Measurements from ENCODE around the gene BCL2L12.

BCL2L12 gene

DNA sequence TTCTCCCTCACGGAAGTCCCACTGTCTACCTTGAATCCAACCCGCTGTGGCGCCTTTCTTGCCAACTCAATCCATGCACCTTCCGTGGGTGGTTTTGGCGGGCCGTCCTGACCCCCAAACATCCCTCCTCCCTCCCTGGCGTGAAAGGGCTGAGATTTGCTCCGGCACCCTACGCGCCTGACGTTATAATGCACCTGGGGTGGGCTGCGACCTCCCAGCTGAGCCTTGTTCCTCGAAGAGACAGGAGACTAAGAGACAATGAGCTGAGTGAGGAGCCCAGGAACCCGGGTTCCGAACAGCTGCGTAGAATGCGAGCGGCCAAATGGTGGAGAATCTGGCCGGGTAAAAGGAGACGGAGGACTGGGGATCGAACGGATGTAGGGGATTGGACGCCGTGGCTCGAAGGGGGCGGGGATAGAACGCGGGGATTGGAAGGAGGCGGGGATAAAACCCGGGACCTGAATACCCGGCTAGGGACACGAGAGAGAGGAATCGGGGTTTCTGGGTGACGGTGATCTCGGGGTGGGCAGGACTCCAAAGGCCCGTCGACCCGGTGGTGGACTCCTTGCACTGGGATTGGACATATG, 25.0 kb downstream of the BCL2L12 start, which contains the start of gene CPT1C:
TSS of gene CPT1C (plus strand) at position 461 of the 587 bp plus-strand sequence. CDS start 1,137 bp downstream, outside the sequence.
- Histone ChIP-seq H3K9me3 (no peaks in the 10 kb centered on the region), H3K27me3 (peaks cover 28% of the 10 kb centered on the region), H4K20me1 (peaks cover 45% of the 10 kb centered on the region), H3K4me1 (peaks cover 41% of the 10 kb centered on the region), H3K27ac (no peak within 1 kb of the TSS), H3K9ac (no peak within 1 kb of the TSS), H3K36me3 (peaks cover 41% of the 10 kb centered on the region), H3K4me2 (peak within 1 kb of the TSS; percentile 73), H3K4me3 (peak within 1 kb of the TSS; percentile 60)
- no peak for TF ChIP-seq Cebpa-rat (IDR thresholded peaks at IDR 0.05)

DNA sequence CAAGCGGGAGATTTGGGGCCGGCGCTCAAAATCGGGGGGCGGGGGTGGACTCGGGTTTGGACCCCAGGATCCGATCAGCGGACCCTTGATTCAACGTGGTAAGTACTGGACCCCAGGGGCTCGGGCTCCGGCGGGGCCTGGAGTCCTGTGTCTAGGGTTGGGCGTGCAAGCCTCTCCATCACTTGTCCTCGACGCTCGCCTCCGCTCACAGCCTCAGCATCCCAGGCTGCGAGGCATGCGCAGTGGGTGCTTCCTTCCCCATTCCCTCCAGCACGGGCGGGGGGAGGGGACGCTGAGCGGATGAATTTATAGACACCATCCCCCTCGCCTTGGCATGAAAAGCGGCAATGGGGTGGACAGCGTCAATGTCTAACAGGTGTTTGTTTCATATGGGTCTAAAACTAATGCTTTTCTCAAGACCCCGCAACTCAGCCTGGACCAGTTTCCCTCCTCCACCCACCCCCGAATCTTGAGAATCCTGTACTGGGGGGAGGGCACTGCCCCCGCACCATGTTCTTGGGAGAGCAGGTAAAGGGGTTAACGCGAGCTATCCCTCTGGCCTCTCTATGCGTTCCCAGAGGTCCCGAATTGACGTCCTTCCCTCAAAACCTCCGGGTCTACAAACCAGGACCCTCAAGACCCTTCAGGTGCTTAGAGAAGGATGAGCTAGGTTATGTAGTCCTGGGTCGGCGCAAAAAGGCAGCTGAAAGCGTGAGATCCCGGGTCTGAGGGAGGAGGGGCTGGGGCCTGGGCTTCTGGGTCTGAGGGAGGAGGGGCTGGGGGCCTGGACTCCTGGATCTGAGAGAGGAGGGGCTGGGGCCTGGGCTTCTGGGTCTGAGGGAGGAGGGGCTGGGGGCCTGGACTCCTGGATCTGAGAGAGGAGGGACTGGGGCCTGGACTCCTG, 25.8 kb downstream of the BCL2L12 start:
- no peak for TF ChIP-seq Cebpa-rat (IDR thresholded peaks at IDR 0.05)
- Histone ChIP-seq H4K20me1 (peaks cover 39% of the 10 kb centered on the region), H3K9me3 (no peaks in the 10 kb centered on the region), H3K4me2 (peak overlapping the region; percentile 73), H3K27ac (no peak overlapping the region), H3K9ac (no peak overlapping the region), H3K27me3 (peaks cover 28% of the 10 kb centered on the region), H3K36me3 (peaks cover 34% of the 10 kb centered on the region), H3K4me1 (peaks cover 41% of the 10 kb centered on the region), H3K4me3 (peak overlapping the region; percentile 60)

DNA sequence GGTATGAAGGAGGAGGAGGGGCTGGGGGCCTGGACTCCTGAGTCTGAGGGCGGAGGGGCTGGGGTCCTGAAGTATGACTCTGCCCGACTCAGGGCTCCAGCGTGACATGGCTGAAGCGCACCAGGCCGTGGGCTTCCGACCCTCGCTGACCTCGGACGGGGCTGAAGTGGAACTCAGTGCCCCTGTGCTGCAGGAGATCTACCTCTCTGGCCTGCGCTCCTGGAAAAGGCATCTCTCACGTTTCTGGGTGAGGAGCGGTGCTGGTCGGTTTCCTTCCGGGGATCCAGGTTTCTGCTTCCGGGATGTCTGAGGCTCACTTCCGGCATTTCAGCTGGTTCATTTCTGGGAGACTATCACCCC, 26.4 kb downstream of the BCL2L12 start:
- no peak overlapping the region for H3K4me2 ChIP-seq
- no peaks in the 10 kb centered on the region for H3K9me3 ChIP-seq
- H4K20me1 ChIP-seq, result peaks cover 34% of the 10 kb centered on the region
- H3K9ac ChIP-seq, result no peak overlapping the region
- no peak for TF ChIP-seq Cebpa-rat (IDR thresholded peaks at IDR 0.05)
- H3K4me1 ChIP-seq, result peaks cover 36% of the 10 kb centered on the region
- H3K27me3 ChIP-seq, result peaks cover 28% of the 10 kb centered on the region
- no peak overlapping the region for H3K4me3 ChIP-seq
- no peak overlapping the region for H3K27ac ChIP-seq
- peaks cover 30% of the 10 kb centered on the region for H3K36me3 ChIP-seq

DNA sequence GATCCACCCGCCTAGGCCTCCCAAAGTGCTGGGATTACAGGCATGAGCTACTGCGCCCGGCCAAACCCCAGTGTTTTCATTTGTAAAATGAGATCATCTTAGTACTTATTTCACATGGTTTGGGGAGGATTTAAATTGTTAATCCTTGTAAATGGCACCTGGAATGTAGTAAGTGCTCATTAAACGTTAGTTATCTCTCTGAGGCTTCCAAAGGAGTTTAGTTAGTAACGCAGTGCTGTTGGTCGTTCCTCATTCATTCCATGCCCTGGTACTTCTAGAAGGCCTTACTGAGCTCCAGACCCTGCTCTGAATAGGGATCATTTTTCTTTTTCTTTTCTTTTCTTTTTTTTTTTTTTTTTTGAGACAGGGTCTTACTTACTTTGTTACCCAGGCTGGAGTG, 30.4 kb downstream of the BCL2L12 start:
- peaks cover 3% of the 10 kb centered on the region for H3K4me1 ChIP-seq
- no peak overlapping the region for H3K4me3 ChIP-seq
- H3K36me3 ChIP-seq, result no peaks in the 10 kb centered on the region
- no peaks in the 10 kb centered on the region for H3K9me3 ChIP-seq
- no peak overlapping the region for H3K27ac ChIP-seq
- no peak overlapping the region for H3K9ac ChIP-seq
- TF ChIP-seq Cebpa-rat (IDR thresholded peaks at IDR 0.05), result no peak
- H3K27me3 ChIP-seq, result peaks cover 7% of the 10 kb centered on the region
- H4K20me1 ChIP-seq, result no peaks in the 10 kb centered on the region
- H3K4me2 ChIP-seq, result no peak overlapping the region

DNA sequence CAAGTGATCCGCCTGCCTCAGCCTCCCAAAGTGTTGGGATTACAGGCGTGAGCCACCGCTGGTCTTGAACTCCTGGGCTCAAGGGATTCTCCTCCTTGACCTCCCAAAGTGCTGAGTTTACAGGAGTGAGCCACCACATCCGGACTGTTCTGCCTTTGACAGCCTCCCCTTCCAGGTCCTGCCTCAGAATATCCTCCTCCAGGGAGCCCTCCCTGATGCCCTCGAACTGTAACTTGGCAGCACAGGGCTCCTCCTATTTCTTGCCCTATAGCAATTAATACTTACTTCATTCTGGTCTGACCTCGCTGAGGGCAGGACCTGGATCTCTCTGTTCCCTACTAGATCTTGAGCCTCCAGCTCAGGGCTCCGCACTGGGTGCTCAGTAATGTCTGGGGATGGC, 31.1 kb downstream of the BCL2L12 start:
- H3K9me3 ChIP-seq, result no peaks in the 10 kb centered on the region
- no peaks in the 10 kb centered on the region for H3K4me1 ChIP-seq
- H3K27me3 ChIP-seq, result no peaks in the 10 kb centered on the region
- no peaks in the 10 kb centered on the region for H3K36me3 ChIP-seq
- TF ChIP-seq Cebpa-rat (IDR thresholded peaks at IDR 0.05), result no peak
- H3K4me2 ChIP-seq, result no peak overlapping the region
- H3K27ac ChIP-seq, result no peak overlapping the region
- H3K9ac ChIP-seq, result no peak overlapping the region
- no peak overlapping the region for H3K4me3 ChIP-seq
- H4K20me1 ChIP-seq, result no peaks in the 10 kb centered on the region

DNA sequence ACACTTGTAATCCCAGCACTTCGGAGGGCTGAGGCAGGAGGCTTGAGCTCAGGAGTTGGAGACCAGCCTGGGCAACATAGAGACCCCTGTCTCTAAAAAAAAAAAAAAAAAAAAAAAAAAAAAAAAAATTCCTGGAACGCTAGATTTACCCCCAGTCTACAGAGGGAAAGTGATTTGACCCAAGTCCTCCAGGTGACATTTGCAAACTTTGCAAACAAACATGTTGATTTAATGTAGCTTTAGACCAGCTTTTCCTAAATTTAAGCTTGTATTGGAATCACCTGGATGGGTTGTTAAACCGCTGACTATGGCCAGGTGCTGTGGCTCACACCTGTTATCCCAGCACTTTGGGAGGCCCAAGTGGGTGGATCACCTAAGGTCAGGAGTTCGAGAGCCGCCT, 33.6 kb downstream of the BCL2L12 start:
- no peak overlapping the region for H3K27ac ChIP-seq
- no peaks in the 10 kb centered on the region for H4K20me1 ChIP-seq
- no peaks in the 10 kb centered on the region for H3K9me3 ChIP-seq
- no peak overlapping the region for H3K9ac ChIP-seq
- H3K4me2 ChIP-seq, result no peak overlapping the region
- no peak for TF ChIP-seq Cebpa-rat (IDR thresholded peaks at IDR 0.05)
- no peaks in the 10 kb centered on the region for H3K4me1 ChIP-seq
- H3K36me3 ChIP-seq, result no peaks in the 10 kb centered on the region
- no peaks in the 10 kb centered on the region for H3K27me3 ChIP-seq
- H3K4me3 ChIP-seq, result no peak overlapping the region

DNA sequence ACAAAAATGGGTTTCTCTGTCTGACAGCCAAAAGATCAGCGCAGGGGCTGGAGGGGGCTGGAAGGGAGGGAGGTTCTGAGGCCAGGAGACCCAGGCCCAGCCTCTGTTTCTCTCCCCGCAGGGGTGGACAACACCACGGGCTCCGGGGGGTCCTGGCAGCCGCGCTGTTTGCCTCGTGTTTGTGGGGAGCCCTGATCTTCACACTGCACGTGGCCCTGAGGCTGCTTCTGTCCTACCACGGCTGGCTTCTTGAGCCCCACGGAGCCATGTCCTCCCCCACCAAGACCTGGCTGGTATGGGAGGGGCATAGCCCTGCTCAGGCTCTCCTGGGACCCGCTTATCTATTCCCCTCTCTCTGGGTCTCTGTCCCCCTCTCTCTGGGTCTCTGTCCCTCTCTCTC, 34.8 kb downstream of the BCL2L12 start:
- H3K4me3 ChIP-seq, result no peak overlapping the region
- H3K4me1 ChIP-seq, result no peaks in the 10 kb centered on the region
- H3K9me3 ChIP-seq, result no peaks in the 10 kb centered on the region
- H3K27ac ChIP-seq, result no peak overlapping the region
- H3K4me2 ChIP-seq, result no peak overlapping the region
- H4K20me1 ChIP-seq, result no peaks in the 10 kb centered on the region
- no peaks in the 10 kb centered on the region for H3K27me3 ChIP-seq
- TF ChIP-seq Cebpa-rat (IDR thresholded peaks at IDR 0.05), result no peak
- H3K36me3 ChIP-seq, result no peaks in the 10 kb centered on the region
- H3K9ac ChIP-seq, result no peak overlapping the region

DNA sequence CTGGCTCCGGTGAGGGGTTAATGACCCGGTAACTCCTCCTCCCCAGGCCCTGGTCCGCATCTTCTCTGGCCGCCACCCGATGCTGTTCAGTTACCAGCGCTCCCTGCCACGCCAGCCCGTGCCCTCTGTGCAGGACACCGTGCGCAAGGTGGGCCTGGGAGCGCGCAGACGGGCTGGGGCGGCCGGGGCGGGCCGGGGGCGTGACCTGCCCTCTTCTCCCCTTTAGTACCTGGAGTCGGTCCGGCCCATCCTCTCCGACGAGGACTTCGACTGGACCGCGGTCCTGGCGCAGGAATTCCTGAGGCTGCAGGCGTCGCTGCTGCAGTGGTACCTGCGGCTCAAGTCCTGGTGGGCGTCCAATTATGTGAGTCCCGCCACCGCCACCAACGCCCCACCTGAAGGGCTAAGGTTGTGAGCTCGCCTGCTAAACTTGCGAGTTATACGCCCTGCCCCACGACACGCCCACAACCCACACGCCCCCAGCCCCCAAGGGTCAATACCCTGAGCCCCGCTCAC, 35.6 kb downstream of the BCL2L12 start:
- no peaks in the 10 kb centered on the region for H3K4me1 ChIP-seq
- TF ChIP-seq Cebpa-rat (IDR thresholded peaks at IDR 0.05), result no peak
- H3K9me3 ChIP-seq, result no peaks in the 10 kb centered on the region
- no peaks in the 10 kb centered on the region for H4K20me1 ChIP-seq
- H3K4me3 ChIP-seq, result no peak overlapping the region
- H3K9ac ChIP-seq, result no peak overlapping the region
- no peak overlapping the region for H3K4me2 ChIP-seq
- H3K27me3 ChIP-seq, result no peaks in the 10 kb centered on the region
- no peak overlapping the region for H3K27ac ChIP-seq
- no peaks in the 10 kb centered on the region for H3K36me3 ChIP-seq

DNA sequence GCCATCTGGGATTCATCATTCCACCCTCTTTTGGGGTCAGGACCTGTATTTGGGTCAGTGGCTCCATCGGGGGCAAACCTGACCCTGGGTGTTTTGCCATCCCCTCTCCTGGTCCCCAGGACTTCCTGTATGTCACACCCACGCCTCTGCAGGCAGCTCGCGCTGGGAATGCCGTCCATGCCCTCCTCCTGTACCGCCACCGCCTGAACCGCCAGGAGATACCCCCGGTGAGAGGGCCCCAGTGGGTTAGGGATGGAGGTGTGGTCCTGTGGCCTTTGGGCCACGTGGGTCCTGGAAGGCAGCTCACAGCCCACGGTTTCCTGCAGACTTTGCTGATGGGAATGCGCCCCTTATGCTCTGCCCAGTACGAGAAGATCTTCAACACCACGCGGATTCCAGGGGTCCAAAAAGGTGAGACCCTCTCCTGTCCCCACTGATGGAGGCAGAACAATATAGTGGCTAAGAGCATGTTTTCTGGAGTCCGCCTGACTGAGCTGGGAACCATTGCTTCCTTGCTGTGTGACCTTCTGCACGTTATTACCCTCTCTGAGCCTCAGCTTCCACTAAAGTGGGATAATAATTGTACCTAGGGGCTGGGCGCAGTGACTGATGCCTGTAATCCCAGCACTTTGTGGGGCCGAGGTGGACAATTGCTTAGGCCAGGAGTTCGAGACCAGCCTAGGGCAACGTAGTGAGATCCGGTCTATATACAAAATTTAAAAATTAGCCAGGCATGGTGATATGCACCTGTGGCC, 39.3 kb downstream of the BCL2L12 start:
- TF ChIP-seq Cebpa-rat (IDR thresholded peaks at IDR 0.05), result no peak
- H3K36me3 ChIP-seq, result no peaks in the 10 kb centered on the region
- no peak overlapping the region for H3K27ac ChIP-seq
- H4K20me1 ChIP-seq, result no peaks in the 10 kb centered on the region
- no peak overlapping the region for H3K4me2 ChIP-seq
- no peak overlapping the region for H3K4me3 ChIP-seq
- H3K9ac ChIP-seq, result no peak overlapping the region
- H3K4me1 ChIP-seq, result no peaks in the 10 kb centered on the region
- H3K27me3 ChIP-seq, result no peaks in the 10 kb centered on the region
- no peaks in the 10 kb centered on the region for H3K9me3 ChIP-seq

All from BLaER1 (cell line).